Activated CD4-positive, alpha-beta T cell treated with anti-CD3 and anti-CD28 coated beads, Interleukin-2, amount 50 U/mL, for 4 hours (primary cell): ENCODE results near the gene BCL6B.

Experiments
- DNase-seq, 2 experiments: peaks; one replicate each; pipeline ENCODE4 v3.0.0-alpha.2; 2020

BCL6B gene

DNA sequence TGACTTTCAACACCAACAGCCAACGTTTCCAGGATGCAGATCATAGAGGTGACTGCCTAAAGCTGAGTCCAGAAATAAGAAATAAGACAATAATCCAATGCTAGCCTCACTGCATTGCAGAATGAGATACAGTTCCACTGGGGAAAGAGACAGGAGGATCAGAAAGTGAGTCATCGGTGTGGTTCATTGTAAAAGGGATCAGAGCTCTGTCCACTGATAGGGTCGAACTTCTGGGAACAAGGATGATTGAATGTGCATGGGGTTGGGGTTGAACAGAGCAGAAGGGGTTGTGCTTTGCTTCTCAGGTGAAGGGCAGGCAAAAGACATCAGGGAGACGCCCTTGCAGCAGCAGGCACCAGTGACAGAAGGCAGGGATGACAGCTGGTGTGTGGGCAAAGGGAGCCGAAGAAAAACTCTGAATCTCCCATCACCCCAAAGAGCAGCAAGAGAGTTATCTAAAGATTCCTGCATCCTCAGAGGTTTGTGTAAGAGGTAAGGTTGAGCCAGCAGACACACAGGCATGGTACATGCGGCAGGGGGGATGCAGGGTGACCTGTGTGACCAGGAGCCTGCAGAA is 40.8 kb downstream of the BCL6B start:
- no peak for DNase-seq

DNA sequence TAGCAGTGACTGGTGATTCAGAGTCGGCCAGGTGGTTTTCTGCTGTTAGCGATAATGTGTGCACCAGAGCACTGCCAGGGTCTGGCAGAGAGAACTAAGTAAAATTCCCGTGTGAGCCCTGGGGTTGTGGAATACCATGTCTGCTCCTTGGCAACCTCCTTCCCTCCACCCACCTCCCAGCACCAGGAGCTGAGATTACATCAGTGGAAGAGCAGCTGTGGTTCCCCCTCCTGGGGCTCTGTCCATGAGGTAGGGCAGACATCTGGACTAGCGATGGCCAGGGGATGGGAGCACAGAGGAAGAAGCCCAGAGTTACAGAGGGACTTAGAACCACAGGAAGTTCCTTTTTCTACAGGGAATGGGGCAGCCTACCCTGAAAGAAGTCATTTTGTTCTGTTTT is 41.4 kb downstream of the BCL6B start:
- DNase-seq: no peak

DNA sequence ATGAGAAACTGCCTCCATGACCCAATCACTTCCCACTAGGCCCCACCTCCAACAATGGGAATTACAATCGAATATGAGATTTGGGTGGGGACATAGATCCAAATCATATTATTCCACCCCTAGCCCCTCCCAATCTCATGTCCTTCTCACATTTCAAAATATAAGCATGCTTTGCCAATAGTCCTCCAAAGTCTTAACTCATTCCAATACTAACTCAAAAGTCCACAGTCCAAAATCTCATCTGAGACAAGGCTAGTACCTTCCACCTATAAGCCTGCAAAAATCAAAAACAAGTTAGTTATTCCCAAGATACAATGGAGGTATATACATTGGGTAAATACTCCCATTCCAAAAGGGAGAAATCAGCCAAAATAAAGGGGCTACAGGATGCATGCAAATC is 44.3 kb downstream of the BCL6B start:
- no peak for DNase-seq

DNA sequence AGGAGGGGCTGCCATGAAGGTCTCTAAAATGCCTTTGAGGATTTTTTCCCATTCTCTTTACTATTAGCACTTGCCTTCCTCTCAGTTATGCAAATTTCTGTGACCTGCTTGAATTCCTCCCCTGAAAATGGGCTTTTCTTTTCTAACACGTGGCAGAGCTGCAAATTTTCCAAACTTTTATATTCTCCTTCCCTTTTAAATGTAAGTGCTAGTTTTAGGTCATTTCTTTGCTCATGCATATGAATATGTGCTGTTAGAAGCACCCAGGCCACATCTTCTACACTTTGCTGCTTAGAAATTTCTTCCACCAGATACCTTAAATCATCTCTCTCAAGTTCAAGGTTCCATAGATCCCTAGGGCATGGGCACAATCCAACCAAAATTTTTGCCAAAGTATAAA is 45.4 kb downstream of the BCL6B start:
- no peak for DNase-seq

DNA sequence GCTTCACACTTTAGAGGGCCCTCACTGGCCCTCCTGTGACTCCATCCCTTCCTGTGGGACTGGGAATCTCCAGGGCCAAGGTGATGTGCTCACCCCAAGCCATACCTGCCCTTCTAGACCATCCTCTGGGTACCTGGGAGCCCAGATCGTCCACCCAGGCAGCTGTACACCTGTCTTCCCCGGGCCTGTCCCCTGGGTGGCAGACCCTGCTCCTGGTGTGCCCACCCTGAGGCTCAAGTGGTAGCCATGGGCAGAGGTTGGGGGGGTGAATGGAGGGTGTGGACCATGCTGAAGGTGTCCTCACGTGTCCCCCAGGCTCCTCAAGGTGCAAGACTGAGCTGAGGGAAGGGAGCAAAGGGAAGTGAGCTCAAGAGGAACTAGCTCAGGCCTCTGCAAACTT is 47.9 kb downstream of the BCL6B start:
- DNase-seq: no peak

DNA sequence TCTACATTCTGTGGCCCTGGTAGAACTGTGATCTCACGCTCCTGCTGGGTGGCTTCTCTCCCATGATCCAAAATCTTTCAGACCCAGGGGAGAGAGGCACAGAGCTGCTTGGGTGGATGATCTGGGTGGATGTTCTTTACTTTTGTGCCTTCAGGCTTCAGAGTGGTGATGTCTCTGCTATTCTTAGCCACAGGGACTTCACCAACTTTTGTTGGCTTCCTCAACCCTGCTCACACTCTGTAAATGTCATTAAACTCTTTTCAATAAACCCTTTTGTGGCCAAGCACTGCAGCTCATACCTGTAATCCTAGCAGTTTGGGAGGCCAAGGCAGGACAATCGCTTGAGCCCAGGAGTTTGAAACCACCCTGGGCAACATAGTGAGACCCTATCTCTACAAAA is 49.6 kb downstream of the BCL6B start:
- no peak for DNase-seq

DNA sequence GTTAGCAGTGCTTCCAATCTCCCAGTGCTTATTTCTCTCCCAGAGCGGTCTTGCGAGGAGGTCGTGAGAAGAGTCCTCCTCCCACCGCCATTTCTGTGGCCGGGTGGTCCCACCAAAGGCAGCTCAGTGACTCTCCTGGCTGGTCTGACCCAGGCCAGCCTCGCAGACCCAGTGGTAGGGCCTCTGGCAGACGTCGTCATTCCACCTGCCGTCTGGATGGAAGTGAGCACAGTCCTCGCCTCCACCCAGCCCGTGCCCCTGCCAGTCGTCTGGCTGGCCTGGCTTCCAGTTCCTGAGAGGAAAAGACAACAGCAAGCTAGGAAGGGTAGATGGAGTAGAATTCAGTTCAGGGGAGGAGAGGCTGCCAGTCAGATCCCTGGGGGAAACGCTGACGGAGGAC is 52.1 kb downstream of the BCL6B start:
- DNase-seq: no peak

DNA sequence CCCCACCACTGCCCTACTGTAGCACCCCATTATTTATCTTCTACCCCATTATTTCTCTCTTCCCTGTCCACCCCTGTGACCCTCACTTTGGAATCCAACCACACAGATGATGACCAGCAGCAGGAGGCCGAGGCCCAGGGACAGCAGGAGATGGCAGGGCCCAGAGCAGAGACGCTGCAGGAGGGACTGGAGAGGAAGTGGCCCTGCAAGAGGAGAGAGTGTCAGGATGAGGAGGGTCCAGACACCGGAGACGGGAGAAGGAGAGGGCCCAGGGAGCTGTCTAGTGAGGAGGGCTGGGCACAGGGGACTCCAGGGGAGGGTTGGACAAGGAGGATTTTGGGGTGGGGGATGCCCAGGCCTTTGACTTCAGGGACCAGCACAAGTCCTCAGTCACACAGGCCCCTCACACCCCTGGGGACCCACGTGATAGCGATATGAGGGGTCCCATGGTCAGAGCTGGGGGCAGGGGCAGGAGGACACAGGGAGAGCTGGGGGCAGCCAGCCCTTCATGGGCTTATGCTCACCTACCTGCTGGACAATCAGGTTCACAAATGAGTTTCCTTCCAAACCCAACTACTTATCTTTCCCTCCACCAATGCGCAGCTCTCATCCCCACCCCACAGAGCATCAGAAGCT is 55.2 kb downstream of the BCL6B start:
- no peak for DNase-seq

DNA sequence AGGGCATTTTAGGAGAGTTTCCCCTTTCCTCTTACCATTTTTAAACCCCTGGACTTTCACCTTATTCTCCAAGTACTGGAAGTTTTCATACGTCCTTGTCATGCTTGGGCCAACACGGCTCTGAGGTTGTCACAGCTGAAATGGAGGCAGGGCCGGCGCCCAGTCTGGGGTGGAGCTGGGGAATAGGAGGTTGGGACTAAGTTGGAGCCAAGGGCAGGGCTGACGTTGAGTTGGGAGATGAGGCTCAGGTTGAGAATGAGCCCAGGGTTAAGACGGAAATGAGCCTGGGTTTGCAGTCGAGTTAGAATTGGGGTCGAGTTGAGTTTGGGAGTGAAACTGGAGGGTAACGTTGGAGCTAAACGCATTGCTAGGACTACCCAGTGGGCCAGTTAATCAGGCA is 55.9 kb downstream of the BCL6B start:
- DNase-seq: no peak
